ENCODE measurements around the gene POLR3B. TPM values are rescaled to one million over a fixed set of nuclear protein-coding genes. Genes with fewer than 3 reads are reported as not detected.

Gene POLR3B
- total and polyA plus RNA-seq, 12 donors: 2.0 to 12.0 (median 9.2) TPM

- H3K9me3 ChIP-seq: no peaks in the 10 kb centered on the region
- H3K4me1 ChIP-seq: peaks cover 3 to 27% (median 20%) of the 10 kb centered on the region in 9 donors
- intact Hi-C loops (cut with DNase I): no loop called here
- no peak overlapping the region for H3K4me3 ChIP-seq
- no peak for DNase-seq
- no peak overlapping the region for H3K27ac ChIP-seq
- no peaks in the 10 kb centered on the region for H3K27me3 ChIP-seq
- peaks cover 0 to 21% (median 0%) of the 10 kb centered on the region in 9 donors for H3K36me3 ChIP-seq
- ATAC-seq: no peak
- TF ChIP-seq CTCF (IDR thresholded peaks at IDR 0.05): no peak
- 91 to 96% methylated on average over 5 of the region's 5 CpGs for WGBS, 2 donors
These were observed 2.9 kb downstream of the POLR3B start for GRCh38 chr12:106360400-106360994.

DNA sequence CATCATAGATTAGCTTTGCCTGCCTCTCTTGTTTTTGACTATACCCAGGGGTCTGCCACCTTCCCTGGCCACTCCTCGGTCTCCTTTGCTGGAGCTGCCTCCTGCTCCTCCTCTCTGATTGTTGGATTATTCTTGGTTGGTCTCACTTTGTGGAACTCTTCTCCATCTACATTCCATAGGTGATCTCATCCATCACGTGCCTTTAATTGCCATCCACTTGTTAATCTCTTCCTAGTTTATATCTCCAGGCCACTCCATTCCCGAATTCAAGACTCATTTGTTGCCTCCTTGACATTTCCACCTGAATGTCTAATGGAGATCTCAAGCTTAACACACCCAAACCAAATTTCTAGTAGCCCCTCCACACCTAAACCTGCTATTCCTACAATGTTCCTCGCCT, 5.4 kb downstream of the POLR3B start:
- WGBS, 2 donors: 73 to 86% methylated on average over 4 of the region's 4 CpGs
- H3K4me1 ChIP-seq: peaks cover 0 to 19% (median 12%) of the 10 kb centered on the region in 9 donors
- peaks cover 0 to 39% (median 0%) of the 10 kb centered on the region in 9 donors for H3K36me3 ChIP-seq
- no peaks in the 10 kb centered on the region for H3K9me3 ChIP-seq
- H3K27ac ChIP-seq: no peak overlapping the region
- no peaks in the 10 kb centered on the region for H3K27me3 ChIP-seq
- ATAC-seq: no peak
- intact Hi-C loops (cut with DNase I): no loop called here
- H3K4me3 ChIP-seq: no peak overlapping the region
- TF ChIP-seq CTCF (IDR thresholded peaks at IDR 0.05): no peak
- no peak for DNase-seq

DNA sequence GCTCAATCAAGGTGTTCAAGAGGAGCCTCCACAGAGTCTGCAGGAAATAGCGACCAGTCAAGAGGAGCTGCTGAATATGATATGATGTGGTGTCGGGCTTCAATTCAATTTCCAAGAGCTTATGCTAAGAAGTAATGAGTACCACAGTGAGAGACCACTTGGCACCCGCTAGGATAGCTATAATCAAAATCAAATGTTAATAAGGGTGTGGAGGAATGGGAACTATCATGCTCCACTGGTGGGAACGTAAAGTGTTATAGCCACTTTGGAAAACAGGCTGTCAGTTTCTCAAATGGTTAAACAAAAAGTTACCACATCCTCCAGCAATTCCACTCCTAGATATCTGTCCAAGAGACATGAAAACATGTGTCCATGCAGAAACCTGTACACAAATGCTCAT, 6.7 kb downstream of the POLR3B start:
- H3K27me3 ChIP-seq: no peaks in the 10 kb centered on the region
- peaks cover 0 to 9% (median 3%) of the 10 kb centered on the region in 9 donors for H3K4me1 ChIP-seq
- H3K9me3 ChIP-seq: no peaks in the 10 kb centered on the region
- DNase-seq: no peak
- intact Hi-C loops (cut with DNase I): no loop called here
- no peak overlapping the region for H3K27ac ChIP-seq
- TF ChIP-seq CTCF (IDR thresholded peaks at IDR 0.05): no peak
- no peak overlapping the region for H3K4me3 ChIP-seq
- peaks cover 0 to 52% (median 5%) of the 10 kb centered on the region in 9 donors for H3K36me3 ChIP-seq
- 94 to 95% methylated on average over 4 of the region's 4 CpGs for WGBS, 2 donors
- ATAC-seq: no peak

DNA sequence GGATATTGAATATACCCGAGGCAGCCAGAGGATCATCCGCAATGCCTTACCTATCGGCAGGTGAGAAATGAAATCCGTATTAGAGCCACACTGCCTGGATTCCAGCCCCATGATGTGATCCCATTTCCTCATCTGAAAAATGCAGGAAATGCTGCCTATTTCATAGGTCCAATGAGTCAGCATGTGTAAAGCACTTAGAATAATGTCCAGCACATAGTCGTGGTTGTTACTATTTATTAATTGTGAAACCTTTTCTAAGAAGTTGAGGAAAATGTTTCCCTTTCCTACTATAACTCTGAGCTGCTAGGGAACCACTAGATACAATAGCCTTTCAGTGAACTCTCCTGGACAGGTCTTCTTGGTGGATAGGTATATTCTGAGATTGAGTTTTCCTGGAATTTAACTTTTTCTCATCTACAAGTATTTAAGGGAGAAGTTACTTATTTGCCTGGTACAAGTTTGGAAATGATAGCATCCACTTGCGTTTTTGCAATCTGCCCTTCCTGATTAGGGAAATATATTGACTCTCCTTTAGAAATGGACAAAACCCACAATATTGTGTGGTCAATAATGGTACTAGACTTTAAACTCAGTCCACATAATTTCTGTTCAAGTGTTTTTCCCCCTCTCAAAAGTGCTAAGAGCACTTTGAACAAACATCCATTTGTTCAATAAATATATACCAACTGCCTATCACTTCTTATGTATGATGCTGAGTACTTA, 12.2 kb downstream of the POLR3B start:
- no peak overlapping the region for H3K27ac ChIP-seq
- TF ChIP-seq CTCF (IDR thresholded peaks at IDR 0.05): no peak
- ATAC-seq (no peak), DNase-seq (no peak)
- no peaks in the 10 kb centered on the region for H3K4me1 ChIP-seq
- H3K4me3 ChIP-seq: no peak overlapping the region
- intact Hi-C loops (cut with DNase I): no loop called here
- peaks cover 0 to 88% (median 21%) of the 10 kb centered on the region in 9 donors for H3K36me3 ChIP-seq
- H3K9me3 ChIP-seq: peaks cover 0 to 3% (median 0%) of the 10 kb centered on the region in 11 donors
- WGBS, 2 donors: 84% methylated on average over 6 of the region's 6 CpGs
- no peaks in the 10 kb centered on the region for H3K27me3 ChIP-seq
